Activated T-helper 17 cell treated with anti-CD3 and anti-CD28 coated beads, Interleukin-2, amount 50 U/mL, for 72 hours (primary cell): ENCODE results near the gene LRPAP1. TPM values are rescaled to one million over a fixed set of nuclear protein-coding genes. Genes with fewer than 3 reads are reported as not detected.

Experiments
- ATAC-seq: fragments of 150-1000 bp; cut with Tn5 transposase; replicated peaks from 2 replicates; pipeline ENCODE4 v1.10.0; 2021; ENCODE audit warnings: mild to moderate bottlenecking, moderate library complexity
- H3K27ac Mint-ChIP-seq: one replicate; pipeline ENCODE4 v1.8.0; 2022; ENCODE audit warnings: mixed read lengths
- H3K27me3 Mint-ChIP-seq: one replicate; pipeline ENCODE4 v1.8.0; 2022; ENCODE audit warnings: mixed read lengths
- H3K36me3 Mint-ChIP-seq: one replicate; pipeline ENCODE4 v1.8.0; 2022; ENCODE audit warnings: low read depth, mild to moderate bottlenecking, mixed read lengths
- H3K4me1 Mint-ChIP-seq: one replicate; pipeline ENCODE4 v1.8.0; 2022; ENCODE audit warnings: mixed read lengths
- H3K4me3 Mint-ChIP-seq: one replicate; pipeline ENCODE4 v1.8.0; 2022; ENCODE audit warnings: mild to moderate bottlenecking, mixed read lengths
- H3K9me3 Mint-ChIP-seq: one replicate; pipeline ENCODE4 v1.8.0; 2022; ENCODE audit warnings: mixed read lengths
- total RNA-seq, 2 donors: library from RNA; stranded (reverse); gene quantifications; one replicate each; pipeline ENCODE4 v1.2.3, GENCODE V29; 2022

LRPAP1 gene
- total RNA-seq, 2 donors from 2014 or later, result 46.9 to 67.5 TPM

DNA sequence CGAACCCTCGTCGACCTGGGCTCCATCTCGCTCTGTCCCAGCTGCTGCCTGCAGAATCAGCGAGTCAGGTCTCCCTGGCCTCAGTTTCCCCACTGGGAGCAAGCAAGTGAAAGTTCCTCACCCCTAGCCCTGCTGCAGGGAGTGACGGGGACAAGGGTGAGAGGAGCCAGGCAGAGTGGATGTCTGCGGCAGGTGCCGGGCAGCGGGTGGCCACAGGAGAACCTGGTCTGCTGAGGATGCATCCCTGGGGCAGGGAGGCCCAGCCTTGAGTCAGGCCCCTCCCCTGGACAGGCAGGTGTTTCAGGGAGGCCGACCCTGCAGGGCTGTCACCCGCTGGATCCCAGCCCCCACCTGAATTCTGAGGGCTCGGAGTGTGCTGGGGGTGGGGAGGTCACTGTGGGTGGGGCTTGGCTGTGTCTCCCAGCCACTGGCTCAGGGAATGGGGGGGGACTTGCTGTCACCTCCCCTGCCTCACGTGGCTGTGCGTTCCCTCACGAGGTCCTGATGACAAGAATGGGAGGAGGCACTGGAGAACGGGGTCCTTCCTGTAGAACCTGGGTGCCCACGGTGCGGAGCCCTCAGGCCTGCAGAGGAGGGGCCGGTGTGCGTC lies 33.2 kb downstream of the LRPAP1 start:
- Mint-ChIP-seq H3K4me1 (peaks cover 7% of the 10 kb centered on the region), H3K9me3 (no peaks in the 10 kb centered on the region), H3K36me3 (peaks cover 7% of the 10 kb centered on the region), H3K4me3 (no peak overlapping the region), H3K27ac (no peak overlapping the region), H3K27me3 (no peaks in the 10 kb centered on the region)
- no peak for ATAC-seq

DNA sequence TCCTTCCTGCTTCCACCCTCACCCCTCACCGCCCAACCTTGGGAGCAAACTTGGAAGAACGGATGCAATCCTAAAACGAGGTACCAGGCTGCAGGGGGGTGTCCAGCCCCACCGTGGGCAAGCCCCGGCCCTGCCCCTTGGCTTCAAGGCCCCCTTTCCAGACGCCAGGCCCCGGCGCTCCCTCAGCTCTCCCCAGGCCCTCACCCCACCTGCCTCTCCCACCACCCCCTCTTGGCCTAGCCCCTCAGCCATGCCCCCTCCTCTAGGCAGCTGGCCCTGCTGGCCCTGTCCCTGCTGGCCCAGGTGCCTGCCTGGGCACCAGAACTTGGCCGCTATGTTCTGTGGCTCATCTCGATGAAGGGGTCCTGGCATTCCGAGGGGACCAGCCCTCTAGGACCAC lies 33.8 kb downstream of the LRPAP1 start:
- Mint-ChIP-seq H3K4me1 (peaks cover 3% of the 10 kb centered on the region), H3K4me3 (no peak overlapping the region), H3K27me3 (no peaks in the 10 kb centered on the region), H3K27ac (no peak overlapping the region), H3K36me3 (peaks cover 4% of the 10 kb centered on the region), H3K9me3 (no peaks in the 10 kb centered on the region)
- ATAC-seq, result no peak

DNA sequence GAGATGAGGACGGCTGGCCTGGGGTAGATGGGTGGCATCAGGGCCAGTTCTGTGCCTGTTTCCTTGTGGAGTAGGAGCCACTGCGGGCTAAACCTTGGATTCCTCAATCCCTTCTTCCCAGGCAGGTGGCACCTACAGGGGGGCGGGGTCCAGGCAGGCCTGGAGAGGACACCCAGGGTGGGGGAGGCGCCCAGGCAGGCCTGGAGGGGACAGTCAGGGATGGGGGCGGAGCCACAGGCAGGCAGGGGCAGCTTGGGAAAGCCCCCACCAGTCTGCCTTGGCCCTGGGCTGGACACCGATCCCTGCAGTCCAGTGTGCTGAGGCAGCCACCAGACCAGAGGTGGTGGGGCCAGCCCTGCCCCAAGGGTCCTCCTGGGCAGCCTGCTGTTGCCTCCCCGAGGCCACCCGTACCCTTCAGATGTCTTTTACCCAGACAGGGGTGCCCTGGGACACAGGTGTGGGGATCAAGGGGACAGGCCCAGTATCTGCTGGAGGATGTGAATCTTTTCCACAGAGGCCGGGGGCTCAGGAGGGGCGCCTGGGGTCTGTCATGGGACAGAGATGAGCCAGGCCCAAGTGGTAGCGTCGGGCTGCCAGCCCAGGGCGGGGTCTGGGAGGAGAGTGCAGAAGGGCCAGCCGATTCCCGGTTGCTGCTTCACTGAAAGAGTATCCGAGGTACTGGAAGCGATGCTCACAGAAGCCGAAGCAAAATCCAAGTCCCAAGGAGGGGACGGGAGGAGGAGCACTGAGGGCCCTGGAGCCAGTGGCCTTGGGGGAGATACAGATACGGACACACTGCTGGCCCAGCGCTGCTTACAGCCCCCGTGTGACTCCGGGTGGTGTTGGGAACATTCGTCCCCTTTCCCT lies 34.5 kb downstream of the LRPAP1 start:
- Mint-ChIP-seq H3K36me3 (no peaks in the 10 kb centered on the region), H3K27ac (no peak overlapping the region), H3K27me3 (no peaks in the 10 kb centered on the region), H3K9me3 (no peaks in the 10 kb centered on the region), H3K4me1 (no peaks in the 10 kb centered on the region), H3K4me3 (no peak overlapping the region)
- no peak for ATAC-seq

DNA sequence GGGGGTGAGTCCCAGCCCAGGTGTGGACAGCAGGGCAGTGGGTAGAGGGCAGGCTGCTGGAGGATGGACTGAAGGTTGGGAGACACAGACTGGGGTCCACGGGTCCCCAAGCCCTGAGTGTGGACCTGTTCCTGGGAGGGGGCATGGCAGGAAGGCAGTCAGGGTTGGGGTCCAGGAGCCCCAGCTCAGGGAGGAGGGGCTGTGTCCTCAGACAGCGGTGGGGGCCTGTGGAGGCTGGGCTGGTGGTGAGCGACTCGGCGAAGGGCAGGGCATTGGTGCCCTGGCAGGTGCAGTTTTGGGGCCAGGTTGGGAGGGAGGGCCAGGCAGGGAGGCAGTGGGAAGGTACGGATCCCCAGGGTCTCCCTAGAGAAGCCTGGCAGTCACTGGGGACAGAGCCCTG lies 35.1 kb downstream of the LRPAP1 start:
- H3K36me3 Mint-ChIP-seq, result no peaks in the 10 kb centered on the region
- H3K27ac Mint-ChIP-seq, result no peak overlapping the region
- H3K9me3 Mint-ChIP-seq, result no peaks in the 10 kb centered on the region
- H3K27me3 Mint-ChIP-seq, result no peaks in the 10 kb centered on the region
- no peak overlapping the region for H3K4me3 Mint-ChIP-seq
- ATAC-seq, result no peak
- no peaks in the 10 kb centered on the region for H3K4me1 Mint-ChIP-seq

DNA sequence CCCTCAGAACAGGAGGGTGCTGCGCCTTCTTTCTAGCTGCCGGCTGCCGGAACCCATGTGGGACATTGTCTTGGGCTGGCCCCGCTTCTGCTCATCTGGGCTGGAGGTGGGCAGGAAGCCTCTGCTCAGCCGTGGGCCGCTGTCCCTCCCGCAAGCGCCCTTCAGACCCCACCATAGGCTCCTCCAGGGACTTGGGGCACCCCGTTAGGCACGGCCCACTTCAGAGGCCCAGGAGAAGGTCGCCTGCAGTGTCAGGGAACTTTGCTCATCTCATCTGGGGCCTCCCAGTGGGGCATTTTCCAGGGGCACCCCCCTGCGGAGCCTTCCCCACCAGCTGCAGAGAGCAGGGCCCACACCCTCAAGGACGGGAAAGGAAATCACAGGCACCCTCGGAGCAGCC lies 36.2 kb downstream of the LRPAP1 start:
- Mint-ChIP-seq H3K4me3 (no peak overlapping the region), H3K4me1 (no peaks in the 10 kb centered on the region), H3K9me3 (no peaks in the 10 kb centered on the region), H3K27ac (no peak overlapping the region), H3K36me3 (no peaks in the 10 kb centered on the region), H3K27me3 (peaks cover 5% of the 10 kb centered on the region)
- no peak for ATAC-seq

DNA sequence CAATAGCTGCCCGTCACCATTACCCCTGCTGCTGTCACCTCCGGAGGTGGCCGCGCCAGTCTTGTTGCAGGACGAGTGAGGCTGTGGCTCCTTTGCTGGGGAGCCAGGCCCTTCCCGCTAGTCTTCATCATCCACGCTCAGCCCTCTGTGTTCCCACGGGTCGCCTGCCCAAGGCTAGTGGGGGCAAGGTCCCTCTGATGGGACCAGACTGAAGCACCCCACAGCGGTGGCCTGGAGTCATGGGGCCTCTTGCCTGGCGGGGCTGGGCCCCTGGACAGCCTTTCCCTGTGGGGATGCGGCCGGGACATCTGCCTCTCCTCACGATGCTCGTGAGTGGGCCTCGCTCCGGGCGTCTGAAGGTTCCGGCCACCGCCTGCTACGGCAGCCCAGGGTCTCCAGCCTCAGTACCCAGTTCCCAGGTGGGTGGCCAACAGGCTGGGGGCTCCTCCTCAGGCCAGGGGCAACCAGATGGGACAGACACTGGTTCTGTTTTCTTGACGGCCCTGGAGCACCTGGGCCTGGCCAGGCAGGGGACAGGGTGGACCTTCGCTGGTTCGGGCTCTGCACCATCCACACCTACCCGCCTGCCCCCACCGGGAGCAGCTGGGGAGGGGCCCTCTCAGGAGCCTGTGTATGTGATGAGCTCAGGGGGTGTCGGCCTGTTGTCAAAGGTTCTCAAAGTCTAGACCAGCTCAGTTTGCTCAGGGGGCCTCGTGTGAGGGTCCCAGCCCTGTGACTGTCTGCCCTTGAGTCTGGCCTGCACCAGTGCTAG lies 36.8 kb downstream of the LRPAP1 start:
- Mint-ChIP-seq H3K27ac (no peak overlapping the region), H3K4me3 (no peak overlapping the region), H3K9me3 (no peaks in the 10 kb centered on the region), H3K27me3 (peaks cover 5% of the 10 kb centered on the region), H3K4me1 (no peaks in the 10 kb centered on the region), H3K36me3 (no peaks in the 10 kb centered on the region)
- ATAC-seq, result no peak

DNA sequence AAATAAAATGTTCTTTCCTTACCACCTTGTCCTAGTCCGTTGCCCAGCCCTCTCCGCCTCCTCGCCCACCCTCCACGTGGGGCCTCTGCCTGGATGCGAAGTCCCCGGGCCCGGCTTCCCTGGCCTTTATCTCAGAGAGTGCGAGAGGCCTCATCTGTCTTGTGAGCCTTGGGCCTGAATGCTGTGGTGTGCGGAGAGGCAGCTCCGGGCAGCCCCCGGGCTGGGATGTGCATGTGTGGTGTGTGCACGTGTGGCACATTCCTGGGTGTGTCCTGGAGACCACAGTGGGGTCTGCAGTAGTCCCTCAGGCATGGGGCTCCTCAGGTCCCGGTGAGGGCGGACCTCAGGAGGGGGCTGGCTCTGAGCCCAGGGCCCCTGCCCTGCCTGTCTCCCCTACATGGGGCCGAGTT lies 37.8 kb downstream of the LRPAP1 start:
- no peaks in the 10 kb centered on the region for H3K36me3 Mint-ChIP-seq
- H3K9me3 Mint-ChIP-seq, result no peaks in the 10 kb centered on the region
- no peak overlapping the region for H3K4me3 Mint-ChIP-seq
- no peak for ATAC-seq
- no peaks in the 10 kb centered on the region for H3K4me1 Mint-ChIP-seq
- H3K27me3 Mint-ChIP-seq, result peaks cover 5% of the 10 kb centered on the region
- no peak overlapping the region for H3K27ac Mint-ChIP-seq

DNA sequence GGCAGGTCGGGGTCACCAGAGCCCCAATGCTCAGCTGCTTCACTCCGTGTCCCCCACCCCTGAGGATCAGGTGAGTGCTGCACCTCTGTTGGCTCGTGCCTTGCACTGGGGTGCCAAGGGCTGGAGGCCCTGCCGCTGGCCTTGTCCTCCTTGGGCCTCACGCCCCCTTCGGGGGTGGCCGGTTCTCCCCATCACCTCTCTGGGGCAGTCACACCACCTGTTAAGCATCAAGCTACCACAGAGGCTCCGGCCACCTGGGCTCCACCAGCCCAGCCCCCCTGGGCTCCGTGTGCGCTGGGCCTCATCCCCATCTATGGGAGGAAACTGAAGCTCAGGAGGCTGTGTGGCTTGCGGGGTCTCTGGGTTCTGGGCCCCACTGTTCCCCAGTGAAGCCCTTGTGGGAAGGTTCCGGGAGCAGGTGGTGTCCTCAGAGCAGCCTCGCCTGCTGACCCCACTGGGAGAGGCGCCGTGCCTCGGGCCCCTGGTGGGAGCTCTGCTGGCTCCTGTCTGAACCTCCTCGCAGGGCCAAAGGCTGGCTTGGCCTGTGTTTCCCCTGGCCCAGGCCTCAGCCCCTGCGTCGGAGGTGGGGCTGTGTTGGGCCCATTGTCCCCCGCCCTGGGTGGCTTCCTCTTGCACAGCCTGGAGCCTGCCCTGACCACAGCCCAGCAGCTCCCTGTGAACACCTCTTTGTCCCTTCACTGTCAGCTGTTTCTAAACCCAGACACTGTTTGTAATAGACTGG lies 38.3 kb downstream of the LRPAP1 start:
- peaks cover 5% of the 10 kb centered on the region for H3K27me3 Mint-ChIP-seq
- H3K9me3 Mint-ChIP-seq, result no peaks in the 10 kb centered on the region
- H3K36me3 Mint-ChIP-seq, result no peaks in the 10 kb centered on the region
- no peaks in the 10 kb centered on the region for H3K4me1 Mint-ChIP-seq
- no peak overlapping the region for H3K4me3 Mint-ChIP-seq
- H3K27ac Mint-ChIP-seq, result no peak overlapping the region
- ATAC-seq, result no peak

DNA sequence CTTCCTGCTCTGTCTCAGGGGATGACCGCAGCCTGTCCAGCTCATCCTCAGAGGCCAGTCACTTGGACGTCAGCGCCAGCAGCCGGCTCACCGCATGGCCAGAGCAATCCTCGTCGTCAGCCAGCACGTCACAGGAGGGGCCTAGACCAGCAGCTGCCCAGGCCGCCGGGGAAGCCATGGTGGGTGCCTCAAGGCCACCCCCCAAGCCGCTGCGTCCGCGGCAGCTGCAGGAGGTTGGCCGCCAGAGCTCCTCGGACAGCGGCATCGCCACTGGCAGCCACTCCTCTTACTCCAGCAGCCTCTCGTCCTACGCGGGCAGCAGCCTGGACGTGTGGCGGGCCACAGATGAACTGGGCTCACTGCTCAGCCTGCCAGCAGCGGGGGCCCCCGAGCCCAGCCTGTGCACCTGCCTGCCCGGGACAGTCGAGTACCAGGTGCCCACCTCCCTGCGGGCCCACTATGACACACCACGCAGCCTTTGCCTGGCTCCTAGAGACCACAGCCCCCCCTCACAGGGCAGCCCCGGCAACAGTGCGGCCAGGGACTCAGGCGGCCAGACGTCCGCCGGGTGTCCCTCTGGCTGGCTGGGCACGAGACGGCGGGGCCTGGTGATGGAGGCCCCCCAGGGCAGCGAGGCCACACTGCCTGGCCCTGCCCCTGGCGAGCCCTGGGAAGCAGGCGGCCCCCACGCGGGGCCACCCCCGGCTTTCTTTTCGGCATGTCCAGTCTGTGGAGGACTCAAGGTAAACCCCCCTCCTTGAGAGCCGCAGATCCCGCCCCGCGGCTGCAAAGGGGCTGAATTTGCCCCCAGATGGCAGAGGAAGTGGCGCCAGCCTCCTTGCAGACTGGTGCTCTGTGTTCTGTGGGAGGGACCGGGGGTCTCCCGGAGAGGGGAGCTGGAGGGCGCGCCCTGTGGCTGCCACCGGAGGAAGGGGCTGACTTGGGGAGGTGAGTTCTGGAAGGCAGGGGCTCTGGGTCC lies 39.2 kb downstream of the LRPAP1 start:
- H3K9me3 Mint-ChIP-seq, result no peaks in the 10 kb centered on the region
- no peak overlapping the region for H3K4me3 Mint-ChIP-seq
- no peak overlapping the region for H3K27ac Mint-ChIP-seq
- no peak for ATAC-seq
- peaks cover 5% of the 10 kb centered on the region for H3K27me3 Mint-ChIP-seq
- no peaks in the 10 kb centered on the region for H3K36me3 Mint-ChIP-seq
- no peaks in the 10 kb centered on the region for H3K4me1 Mint-ChIP-seq

DNA sequence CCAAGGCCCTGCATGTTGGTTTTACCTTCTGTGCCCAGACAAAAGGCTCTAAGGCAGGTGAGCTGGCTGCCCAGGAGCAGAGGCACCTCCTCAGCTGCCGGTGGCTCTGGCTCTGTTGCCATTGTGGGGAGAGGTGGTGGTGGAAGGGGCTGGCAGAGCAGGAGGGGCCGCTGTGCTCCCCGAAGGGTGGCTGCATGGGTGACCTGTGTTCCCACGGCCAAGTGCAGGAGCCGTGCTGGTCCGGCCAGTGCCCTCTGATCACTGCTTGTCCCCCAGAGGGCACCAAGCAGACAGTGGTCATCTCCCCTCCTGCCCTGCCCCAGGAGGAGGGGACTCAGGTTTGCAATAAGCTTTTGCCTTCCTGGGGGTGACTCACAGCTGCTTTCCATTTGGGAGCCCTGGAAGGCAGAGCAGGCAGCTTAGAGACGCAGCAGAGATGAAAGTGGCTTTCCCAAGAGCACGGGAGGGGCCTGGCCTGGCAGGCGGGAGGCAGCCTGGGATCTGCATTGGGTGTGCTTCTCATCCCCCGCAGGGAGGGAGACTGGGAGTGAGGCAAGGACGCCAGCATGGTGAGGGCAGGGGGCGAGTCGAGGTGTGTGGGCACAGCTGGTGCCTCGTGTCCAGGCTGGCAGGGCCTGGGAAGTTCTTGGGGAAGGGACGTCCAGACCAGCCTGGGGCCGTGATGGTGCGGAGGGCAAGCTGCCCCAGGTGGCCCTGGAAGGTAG lies 40.4 kb downstream of the LRPAP1 start:
- H3K36me3 Mint-ChIP-seq, result no peaks in the 10 kb centered on the region
- H3K4me1 Mint-ChIP-seq, result no peaks in the 10 kb centered on the region
- no peaks in the 10 kb centered on the region for H3K9me3 Mint-ChIP-seq
- peaks cover 5% of the 10 kb centered on the region for H3K27me3 Mint-ChIP-seq
- ATAC-seq, result no peak
- no peak overlapping the region for H3K27ac Mint-ChIP-seq
- no peak overlapping the region for H3K4me3 Mint-ChIP-seq

DNA sequence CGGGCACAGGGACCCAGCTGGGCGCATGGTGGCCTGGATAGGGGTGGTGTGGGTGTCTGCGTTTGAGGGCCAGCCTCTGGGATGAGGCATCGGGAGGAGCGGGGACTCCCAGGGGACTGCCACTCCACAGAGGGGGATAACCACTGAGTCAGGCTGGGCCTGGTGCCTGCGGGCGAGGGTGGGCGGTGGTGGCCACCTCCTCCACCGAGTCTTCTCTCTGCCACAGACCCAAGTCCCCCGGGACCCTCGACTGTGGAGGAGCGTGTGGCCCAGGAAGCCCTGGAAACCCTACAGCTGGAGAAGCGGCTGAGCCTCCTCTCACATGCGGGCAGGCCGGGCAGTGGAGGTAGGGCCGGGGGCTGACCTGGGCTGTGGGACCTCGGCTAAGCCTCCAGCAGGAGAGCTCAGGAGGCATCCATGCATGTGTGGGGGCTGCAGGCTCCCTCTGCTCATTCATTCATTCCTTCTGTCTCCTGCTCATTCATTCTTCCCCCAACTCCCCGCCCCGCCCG lies 42.7 kb downstream of the LRPAP1 start:
- Mint-ChIP-seq H3K27me3 (peaks cover 5% of the 10 kb centered on the region), H3K36me3 (no peaks in the 10 kb centered on the region), H3K9me3 (no peaks in the 10 kb centered on the region), H3K27ac (no peak overlapping the region), H3K4me1 (no peaks in the 10 kb centered on the region), H3K4me3 (no peak overlapping the region)
- ATAC-seq, result peak; percentile 49

DNA sequence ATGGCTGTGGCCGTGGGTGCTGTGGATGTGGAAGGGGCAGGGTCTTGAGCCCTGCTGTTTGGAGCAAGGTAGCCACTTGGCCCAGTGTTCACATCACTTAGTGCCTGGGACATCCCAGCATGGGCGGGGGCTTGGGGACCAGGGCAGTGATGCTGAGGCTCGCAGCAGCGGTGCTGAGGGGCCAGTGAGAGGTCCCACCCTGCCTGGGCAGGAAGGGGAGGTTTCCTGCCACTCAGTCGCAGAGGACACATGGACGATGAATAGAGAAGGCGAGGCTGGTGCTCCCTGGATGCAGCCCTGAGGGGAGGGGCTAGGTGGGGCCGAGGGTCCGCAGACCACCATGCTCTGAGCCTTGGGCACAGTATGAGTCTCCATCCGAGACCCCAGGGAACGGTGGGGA lies 43.4 kb downstream of the LRPAP1 start:
- no peaks in the 10 kb centered on the region for H3K4me1 Mint-ChIP-seq
- H3K27ac Mint-ChIP-seq, result no peak overlapping the region
- ATAC-seq, result no peak
- H3K4me3 Mint-ChIP-seq, result no peak overlapping the region
- peaks cover 5% of the 10 kb centered on the region for H3K27me3 Mint-ChIP-seq
- H3K9me3 Mint-ChIP-seq, result no peaks in the 10 kb centered on the region
- H3K36me3 Mint-ChIP-seq, result no peaks in the 10 kb centered on the region

DNA sequence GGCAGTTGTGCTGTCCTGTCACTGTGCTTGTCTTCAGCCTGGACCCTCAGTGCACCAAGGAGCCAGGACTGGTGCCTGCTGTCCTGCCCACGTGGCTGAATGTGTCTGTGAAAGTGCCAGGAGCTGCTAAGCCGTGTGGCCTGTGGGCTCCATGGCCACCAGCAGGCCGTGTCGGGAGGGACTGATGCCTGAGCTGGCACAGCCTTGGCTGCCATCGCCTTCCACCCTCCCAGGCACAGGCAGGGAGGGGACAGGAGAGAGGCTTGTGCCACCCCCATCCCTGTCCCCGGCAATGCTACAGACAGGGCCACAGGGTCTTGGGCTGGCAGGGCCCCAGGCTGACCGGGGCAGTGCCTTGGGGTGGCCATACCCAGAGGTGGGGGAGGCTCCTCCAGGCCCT lies 44.4 kb downstream of the LRPAP1 start:
- no peaks in the 10 kb centered on the region for H3K9me3 Mint-ChIP-seq
- H3K27me3 Mint-ChIP-seq, result peaks cover 5% of the 10 kb centered on the region
- H3K36me3 Mint-ChIP-seq, result no peaks in the 10 kb centered on the region
- H3K4me3 Mint-ChIP-seq, result no peak overlapping the region
- no peak for ATAC-seq
- no peak overlapping the region for H3K27ac Mint-ChIP-seq
- no peaks in the 10 kb centered on the region for H3K4me1 Mint-ChIP-seq
